NCI-H526 (cell line): ENCODE results near the gene ARHGAP15.

Source experiments
- DNase-seq, 2 experiments: peaks; one replicate each; lab custom pipeline; 2025; lab: John Stamatoyannopoulos, UW

ARHGAP15 gene

DNA sequence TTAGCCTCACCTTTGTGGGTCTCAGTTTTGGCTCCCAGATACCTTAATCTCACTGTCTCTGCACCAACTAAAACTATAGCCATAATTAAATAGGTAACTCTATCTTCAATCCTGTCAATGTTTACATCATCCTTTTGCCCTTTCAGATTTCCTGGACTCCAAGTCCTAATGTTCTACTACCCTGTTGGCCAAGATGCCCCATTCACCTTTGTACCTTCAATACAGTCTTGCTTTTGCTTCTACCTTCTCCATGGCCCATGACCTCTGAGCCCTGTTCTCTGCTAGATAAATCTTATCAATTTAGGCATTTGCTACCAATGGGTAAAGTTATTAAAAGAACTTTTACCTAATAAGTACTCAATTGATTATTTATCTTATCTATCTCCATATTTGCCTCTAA lies 635.5 kb downstream of the ARHGAP15 start:
- DNase-seq = no peak

DNA sequence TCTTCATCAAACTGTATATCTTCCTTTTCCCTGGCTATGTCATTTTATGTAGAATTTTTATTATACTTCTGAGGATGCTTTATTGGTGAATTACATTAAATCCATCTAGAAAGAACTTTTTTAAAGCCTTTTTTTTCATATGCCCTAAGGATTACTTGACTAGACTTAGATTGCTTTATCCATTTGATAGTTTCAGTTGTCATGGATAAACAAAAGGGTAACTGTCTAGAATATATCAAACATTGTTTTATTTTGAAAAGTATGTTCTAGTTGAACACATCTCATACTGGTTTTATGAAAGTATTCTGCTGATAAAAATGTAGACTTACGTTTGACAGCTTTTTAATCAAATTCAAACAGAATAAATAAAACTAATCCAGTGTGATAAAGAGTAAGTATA lies 639.8 kb downstream of the ARHGAP15 start:
- DNase-seq = no peak

DNA sequence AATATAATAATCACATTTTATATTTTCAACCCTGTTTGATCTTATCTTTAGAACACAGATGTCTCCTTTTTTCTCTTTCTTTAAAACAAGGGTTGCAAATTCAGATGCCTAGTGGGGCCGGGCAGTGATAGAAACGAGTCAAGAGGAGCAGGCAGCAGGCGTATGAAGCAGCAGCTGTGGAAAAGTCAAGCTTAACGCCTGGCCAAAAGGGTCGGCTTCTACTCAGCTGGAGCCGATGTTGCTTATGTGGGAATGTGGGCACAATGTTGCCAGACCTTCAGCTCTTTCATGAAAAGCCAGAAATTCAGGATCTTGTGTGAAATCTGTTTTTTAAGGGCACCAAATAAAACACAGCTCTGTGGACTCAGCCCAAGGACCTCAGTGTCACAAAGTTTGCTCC lies 642.7 kb downstream of the ARHGAP15 start:
- DNase-seq = no peak

DNA sequence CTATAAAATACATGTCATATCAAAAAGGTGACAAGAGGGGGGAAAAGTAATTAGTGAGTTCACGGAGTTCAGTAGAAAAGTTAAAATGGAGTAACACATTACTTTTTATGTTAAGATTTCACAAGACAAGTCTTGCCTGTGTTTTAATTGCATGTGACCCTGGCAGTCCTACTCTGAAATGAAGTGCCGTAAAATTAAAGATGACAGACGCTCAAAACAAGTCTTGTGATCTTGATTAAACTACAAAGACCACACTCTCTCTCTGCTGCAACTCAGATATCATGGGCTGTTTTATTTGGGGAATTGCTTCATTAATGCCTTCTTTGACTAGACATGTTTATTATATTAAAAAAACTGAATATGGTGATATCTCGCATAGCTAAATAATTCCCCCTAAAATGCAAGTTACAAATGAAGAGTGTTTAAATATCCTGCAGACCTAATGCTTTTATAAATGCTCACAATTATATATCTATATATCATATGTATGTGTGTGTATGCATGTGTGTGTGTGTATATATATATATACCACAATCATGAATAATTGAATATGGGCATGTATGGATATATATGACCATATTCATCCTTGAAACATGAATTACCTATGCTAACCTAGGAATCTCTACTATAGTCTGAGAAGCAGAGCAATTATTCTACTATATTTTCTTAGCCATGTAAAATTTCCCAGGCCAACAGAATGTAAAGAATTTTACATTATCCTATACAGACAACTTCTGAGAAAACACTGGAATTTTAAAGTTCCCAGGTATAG lies 647.5 kb downstream of the ARHGAP15 start:
- no peak for DNase-seq

DNA sequence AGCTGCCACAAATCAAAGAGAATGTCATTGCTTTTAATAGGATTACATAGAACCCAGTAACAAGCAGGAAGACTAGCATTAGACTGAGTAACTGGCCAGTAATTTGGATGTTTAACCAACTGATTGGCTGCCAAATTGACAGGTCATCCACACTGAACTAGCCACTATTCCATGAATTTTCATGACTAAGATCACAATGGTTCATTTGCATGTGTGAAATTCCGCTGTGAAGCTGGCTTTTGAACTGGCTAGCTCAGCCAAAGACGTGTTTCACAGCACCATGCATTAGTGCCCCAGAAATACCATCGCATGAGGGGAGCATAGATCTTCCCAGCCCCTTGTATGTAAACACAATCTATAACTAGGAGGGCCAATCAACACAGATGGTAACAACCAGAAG lies 649.8 kb downstream of the ARHGAP15 start:
- no peak for DNase-seq

DNA sequence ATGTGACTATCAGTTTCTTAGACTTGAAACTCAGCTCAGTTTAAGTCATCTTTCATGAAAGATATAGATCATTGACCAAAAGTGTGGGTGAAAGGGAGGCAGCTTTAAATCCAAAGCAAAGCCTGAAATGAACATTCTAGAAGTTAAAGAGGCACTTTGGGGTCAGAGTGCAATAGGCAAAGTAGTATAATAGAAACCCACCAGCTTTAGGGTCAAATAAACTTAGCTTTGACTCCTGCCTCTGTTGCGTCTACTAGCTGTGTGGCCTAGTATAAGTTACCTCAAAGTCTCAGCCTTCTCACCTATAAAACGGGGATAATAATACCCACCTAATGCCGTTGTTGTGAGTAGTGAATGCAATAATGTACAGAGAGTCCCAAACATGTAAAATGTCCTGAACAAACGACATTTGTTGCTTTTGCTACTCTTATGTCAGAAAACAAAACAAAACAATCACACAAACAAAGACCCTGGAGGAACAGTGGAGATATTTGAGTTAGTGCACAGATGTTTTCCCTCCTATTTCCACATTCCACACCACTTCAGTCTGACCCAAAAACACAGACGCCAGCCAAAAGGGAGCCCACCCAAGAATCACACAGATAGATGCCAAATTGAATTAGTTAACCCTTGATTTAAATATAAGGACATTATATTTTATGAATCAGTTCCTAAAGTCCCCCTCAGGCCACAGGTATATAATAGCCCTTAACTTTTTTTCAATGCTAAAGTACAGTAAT lies 657.0 kb downstream of the ARHGAP15 start:
- no peak for DNase-seq

DNA sequence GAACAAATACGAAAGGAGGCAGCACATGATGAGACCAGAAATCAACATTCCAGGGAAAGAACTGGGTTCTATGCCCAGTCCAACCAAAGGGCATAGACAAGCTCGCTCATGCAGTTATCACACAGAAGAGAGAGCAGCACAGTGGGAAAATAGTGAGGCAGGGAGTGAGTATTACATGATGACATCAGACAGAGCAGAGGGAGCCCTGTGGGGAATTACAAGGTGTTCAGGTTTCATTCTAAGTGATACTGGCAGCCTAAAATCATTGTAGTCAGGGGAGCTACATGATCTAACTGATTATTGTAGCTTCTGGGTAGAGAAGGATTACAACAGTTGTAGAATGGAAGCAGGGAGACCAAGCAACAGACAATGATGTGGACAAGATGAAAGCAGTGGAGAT lies 658.5 kb downstream of the ARHGAP15 start:
- DNase-seq = no peak

DNA sequence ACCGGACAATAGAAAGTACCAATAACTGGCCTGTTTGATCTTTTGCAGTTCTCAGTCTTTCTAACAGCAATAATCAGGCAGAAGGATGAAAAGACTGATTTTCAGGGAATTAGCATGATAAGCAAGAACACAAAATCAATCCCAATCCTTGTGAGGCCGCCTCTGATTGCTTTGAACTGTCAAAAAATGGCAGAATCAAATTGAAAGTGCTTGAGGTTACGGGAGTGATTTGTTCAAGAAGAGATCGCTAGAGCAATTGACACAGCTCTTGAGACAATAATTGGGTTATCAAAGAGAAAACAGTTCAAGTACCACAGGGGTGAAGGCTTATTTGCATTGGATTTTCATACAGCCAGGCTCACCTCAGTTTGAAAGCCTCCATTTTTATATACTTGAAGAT lies 663.4 kb downstream of the ARHGAP15 start:
- DNase-seq = peak; percentile 13 to 53

DNA sequence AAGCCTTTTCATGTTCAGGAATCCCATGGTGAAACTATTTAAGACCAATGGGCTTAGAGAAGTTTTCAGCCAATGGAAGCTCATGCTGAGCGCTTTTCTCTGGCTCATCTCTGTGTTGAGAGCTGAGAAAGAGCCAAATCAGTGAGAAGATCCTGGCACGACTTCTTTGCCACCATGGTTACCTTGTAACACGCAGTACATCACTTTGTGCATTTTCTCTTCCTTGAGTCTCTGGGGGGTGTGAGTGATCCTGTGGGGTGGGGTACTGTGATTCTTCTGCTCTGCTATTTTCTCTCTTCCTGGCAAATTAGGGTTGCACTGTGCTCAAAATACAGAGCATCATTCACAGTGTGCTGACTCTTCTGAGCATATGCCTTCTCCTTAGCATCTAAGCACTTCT lies 664.2 kb downstream of the ARHGAP15 start:
- DNase-seq = no peak

DNA sequence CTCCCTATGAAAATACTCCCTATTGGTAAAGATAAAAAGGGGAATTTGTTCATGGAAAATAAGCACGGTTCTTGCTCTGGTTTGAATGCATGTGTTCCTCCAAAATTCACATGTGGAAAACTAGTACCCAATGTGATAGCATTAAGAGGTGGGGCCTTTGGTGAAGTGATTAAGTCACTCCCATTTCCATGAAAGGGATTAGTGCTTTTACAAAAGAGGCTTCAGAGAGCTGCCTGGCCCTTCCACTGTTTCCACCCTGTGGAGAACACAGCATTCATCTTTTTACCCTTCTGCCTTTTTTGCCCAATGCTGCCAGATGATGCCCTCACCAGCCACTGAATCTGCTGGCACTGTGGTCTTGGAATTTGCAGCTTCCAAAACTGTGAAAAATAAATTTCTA lies 666.8 kb downstream of the ARHGAP15 start:
- no peak for DNase-seq

DNA sequence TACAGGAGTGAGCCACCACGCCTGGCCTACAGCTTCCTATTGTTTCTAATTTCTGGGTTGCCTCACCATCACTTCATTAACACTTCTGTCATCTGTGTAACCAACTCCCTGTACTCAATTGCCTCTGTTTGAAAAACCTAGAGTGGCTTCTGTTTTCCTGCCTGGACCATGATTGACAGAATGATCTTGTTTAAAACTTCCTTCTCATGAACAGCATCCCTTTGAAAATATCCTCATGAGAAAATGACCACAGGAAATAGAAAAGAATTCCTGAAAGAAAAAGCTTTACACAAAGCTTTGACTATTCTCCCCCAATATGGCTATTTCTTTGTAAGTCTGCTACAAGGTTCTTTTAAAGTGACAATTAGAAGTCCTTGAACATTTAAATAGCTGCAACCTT lies 672.3 kb downstream of the ARHGAP15 start:
- DNase-seq = no peak

DNA sequence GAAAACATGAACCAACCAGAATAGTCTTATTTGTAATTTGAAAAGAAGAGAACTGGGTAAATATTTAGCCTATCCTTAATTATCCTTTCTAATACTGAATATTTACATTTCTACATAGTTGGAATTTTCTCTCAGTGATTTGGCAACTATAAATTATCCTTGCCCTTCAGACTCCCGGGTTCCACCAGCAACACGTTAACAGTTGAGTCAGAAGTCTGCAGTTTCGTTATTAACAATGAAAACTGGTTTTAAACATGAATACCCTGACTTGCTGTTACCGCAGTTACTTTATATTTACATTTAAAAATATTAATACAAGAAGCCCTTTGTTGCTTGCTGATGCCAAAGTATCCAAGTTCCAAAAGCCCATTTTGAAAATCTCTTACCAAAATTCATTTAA lies 673.0 kb downstream of the ARHGAP15 start:
- no peak for DNase-seq

DNA sequence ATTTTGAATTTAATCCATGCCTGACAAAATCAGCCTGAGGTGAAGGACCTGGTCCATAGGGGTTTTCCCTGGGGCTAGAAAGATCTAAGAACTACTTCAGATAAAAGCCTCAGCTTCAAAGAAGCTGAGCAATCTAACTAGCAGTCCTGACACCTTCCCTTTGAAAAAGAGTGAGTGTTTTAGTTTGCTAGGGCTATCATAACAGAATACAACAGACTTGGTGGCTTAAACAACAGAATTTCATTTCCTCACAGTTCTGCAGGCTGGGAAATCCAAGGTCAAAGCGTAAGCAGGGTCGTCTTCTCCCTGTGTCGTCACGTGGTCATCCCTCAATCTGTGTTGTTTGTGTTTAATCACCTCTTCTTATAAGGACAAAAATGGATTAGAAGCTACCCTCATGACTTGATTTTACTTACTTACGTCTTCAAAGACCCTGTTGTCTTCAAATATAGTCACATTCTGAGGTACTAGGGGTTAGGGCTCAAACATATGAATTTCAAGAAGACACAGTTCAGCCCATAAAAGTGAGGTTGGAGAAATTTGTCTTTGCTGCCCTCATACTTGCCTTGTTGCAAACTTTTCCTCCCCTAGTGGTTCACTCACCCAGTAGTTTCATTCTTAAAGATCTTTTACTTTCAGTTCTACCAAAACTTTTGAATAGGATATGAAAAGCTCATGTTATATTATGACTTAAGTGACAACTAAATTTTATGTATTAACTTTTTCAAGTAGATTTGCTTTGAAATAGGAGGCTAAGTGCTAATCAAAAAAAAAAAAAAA lies 673.8 kb downstream of the ARHGAP15 start:
- no peak for DNase-seq

DNA sequence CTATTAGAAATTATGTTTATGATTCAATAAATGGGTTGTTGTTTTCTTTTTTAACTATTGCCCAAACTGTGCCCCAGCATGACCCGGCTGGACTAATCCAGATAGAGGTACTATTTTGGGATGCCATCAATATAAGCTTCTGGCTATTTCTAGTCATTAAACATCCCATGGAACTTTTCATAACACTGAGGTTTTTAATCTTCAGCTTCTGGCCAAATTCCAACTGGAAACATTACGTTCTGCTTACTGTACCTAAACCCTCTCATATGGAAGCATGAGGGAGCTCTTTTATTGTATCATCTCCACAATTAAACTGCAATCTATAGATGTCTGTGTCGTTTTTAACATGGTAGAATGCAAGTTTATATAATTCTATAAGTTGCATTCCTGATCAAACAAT lies 674.7 kb downstream of the ARHGAP15 start:
- no peak for DNase-seq

DNA sequence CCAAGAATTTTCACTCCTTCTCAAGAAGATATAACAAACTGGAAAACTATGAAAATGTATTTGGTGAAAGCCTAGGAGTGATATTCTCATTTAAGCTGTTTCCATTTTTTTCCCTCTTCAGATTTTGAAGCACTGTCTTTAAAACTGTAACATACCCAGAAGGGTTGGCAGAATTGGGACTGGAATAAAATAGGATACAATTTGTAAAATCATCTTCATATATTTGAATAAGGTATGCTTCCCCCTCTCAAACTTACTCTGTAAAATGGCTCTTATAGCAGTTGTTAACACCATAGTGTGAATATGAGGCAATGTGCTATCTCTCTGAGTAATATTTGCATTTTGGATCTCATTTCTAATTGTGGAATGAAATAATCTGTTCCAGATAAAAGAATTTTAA lies 676.4 kb downstream of the ARHGAP15 start:
- DNase-seq = no peak

DNA sequence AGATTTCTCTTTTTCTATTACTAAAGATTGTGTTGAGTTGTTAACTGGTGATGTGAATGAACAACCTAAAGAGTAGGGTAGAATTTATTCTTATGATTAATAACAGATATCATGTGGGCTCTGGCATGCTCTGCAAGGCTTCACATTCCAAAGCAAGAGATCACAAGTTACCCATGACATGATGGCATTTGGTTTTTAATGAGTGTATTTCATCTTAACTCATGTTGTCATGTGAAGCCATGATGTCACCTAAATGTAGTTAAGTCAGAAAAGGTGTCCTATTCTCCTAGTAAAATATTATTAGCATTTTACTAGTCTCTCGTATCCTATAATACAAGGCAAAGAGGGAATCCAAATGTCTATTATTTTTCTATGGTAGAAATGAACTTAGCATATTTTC lies 678.0 kb downstream of the ARHGAP15 start:
- no peak for DNase-seq

DNA sequence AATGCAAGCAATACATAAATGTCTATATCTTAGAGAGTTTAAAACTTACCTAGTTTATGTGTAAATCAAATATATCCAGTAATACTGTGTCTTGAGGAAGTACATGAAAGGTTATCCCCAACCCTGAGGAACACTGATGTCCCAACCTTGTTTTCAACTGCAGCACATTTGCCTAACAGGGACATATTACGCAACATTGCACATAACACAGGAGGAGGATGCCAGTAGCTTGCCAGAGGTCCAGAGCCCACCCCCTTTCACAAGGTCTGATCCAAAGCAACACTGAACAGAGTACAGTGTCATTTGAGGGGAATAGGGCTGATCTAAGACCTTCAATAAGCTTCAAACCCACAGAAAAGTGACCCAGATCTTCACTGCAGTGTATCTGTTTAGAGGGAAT lies 678.5 kb downstream of the ARHGAP15 start:
- DNase-seq = no peak

DNA sequence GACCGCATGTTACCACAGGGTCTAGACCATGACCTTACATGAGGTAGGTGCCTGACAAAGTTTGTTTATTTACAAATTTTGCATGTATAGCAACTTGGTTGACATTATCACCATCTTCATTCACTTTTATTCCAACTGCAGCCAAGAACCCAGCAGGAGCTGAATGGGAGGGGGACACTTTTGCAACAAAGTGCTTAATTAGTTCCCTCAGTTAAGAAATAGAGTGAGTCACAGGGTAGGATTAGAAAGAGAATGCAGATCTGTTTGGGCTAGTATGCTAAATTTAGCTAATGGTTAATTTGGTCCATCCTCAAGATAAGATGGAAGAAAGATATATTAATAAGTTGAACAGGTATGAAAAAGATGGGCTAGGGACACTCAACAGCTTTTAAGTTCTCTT lies 678.9 kb downstream of the ARHGAP15 start:
- DNase-seq = no peak

DNA sequence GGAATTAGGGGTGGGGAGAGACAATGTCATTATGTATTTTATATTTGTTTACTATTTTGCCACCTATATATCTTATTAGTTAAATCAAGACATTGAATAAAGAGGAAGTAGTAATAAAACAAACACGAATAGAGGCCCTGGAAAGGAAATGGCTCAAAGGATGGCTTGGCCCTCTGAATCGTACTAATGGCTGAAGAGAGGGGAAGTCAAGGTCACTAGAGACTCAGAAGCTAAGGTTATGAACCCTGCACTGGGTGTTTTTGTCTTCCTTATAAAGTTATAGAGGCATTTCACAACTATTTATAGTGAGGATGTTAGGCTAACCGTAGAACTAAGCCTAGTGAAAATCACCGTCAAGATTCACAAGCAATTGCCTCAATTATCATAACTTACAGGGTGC lies 685.9 kb downstream of the ARHGAP15 start:
- DNase-seq = no peak

DNA sequence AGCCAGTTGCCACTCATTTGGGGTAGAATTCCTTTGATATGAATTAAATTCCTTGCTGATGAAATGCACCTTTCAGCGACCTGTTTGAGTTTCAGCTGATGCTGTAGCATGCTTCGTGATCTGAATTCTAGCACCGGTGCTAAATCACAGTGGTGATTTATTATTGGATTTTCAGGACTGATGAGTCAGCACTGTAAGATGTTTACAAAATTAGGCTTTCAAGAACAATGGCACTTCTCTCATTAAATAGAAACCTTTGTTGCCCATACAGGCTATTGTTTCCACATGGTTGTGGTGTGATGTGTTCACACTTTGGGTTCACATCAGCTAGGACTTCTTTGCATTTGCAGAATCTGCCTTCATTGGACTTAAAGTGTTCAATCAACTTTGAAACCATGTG lies 687.7 kb downstream of the ARHGAP15 start:
- no peak for DNase-seq
